GM18505 (cell line): ENCODE measurements around the gene HMX3.
A peak's percentile ranks its signal among the peaks of the same experiment; 100 is the strongest.

ENCODE experiments used
- ATAC-seq: cut with Tn5 transposase; IDR thresholded peaks from one replicate; pipeline ENCODE4 v1.9.1; 2021; ENCODE audit not compliant: unreplicated experiment
- POLR2A ChIP-seq: IDR thresholded peaks from 4 replicates; pipeline ENCODE4 v1.6.1; 2011; ENCODE audit warnings: borderline replicate concordance; ENCODE audit not compliant: insufficient read depth, insufficient read length; ENCODE audit errors: extremely low read depth

The HMX3 gene

GRCh38 chr10:123135415-123136141 lies at the start of gene HMX3:
HMX3 (plus strand) TSS chr10:123135970; CDS start chr10:123136051, 81 bp downstream.
- TF ChIP-seq POLR2A: peak; percentile 51
- ATAC-seq: no peak

GRCh38 chr10:123086281-123086680 lies 49.5 kb upstream of the HMX3 start:
- no peak for TF ChIP-seq POLR2A
- no peak for ATAC-seq

- no peak for ATAC-seq
These were observed 48.4 kb upstream of the HMX3 start for GRCh38 chr10:123087348-123087747.

GRCh38 chr10:123087786-123088185 lies 48.0 kb upstream of the HMX3 start:
- TF ChIP-seq POLR2A: no peak
- ATAC-seq: no peak

More at GRCh38 chr10:123087348-123087747, 48.4 kb upstream of the HMX3 start:
- TF ChIP-seq POLR2A: no peak

GRCh38 chr10:123092635-123093414 lies 42.9 kb upstream of the HMX3 start:
- no peak for ATAC-seq
- no peak for TF ChIP-seq POLR2A

GRCh38 chr10:123093489-123093888 lies 42.3 kb upstream of the HMX3 start:
- TF ChIP-seq POLR2A: no peak
- no peak for ATAC-seq

- no peak for ATAC-seq
- no peak for TF ChIP-seq POLR2A
These were observed 39.3 kb upstream of the HMX3 start for GRCh38 chr10:123096452-123096851.

GRCh38 chr10:123097039-123097438 lies 38.7 kb upstream of the HMX3 start:
- no peak for ATAC-seq
- no peak for TF ChIP-seq POLR2A

GRCh38 chr10:123100030-123100762 lies 35.6 kb upstream of the HMX3 start:
- no peak for TF ChIP-seq POLR2A
- no peak for ATAC-seq

GRCh38 chr10:123101872-123102271 lies 33.9 kb upstream of the HMX3 start:
- no peak for TF ChIP-seq POLR2A
- ATAC-seq: no peak

GRCh38 chr10:123102673-123103072 lies 33.1 kb upstream of the HMX3 start:
- ATAC-seq: no peak
- TF ChIP-seq POLR2A: no peak

- TF ChIP-seq POLR2A: no peak
- ATAC-seq: no peak
These were observed 31.8 kb upstream of the HMX3 start for GRCh38 chr10:123103944-123104343.

GRCh38 chr10:123109466-123109865 lies 26.3 kb upstream of the HMX3 start:
- no peak for ATAC-seq
- no peak for TF ChIP-seq POLR2A
